Endometrium (tissue), 2 donors: ENCODE results near the gene NEB.

Source experiments
- FAIRE-seq: peaks from 2 replicates; lab custom pipeline; 2012; peaks lifted over from hg19 to GRCh38; lab: Jason Lieb, UNC
- donor health status: control.
- donor health status: control.

The NEB gene

DNA sequence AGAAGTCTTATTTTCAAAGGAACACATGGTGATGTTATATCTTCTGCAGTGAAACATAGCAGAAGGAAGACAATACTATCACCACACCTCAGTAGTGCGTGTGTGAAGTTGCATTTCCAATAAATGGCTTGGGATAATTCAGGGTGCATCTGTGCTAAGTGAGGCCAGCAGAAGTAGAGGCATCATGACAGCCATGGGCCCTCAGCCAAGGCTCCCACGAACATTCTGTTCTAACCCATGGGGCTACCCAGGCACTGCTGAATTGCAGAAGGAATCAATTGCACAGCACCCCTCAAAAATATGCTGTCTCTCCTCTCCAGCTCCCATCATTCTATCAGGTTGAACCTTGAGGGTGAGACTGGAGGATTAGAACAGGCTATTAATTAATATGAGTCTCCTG is 185.1 kb downstream of the NEB start:
- no peak for FAIRE-seq

GRCh38 chr2:151544449-151544848 is 189.8 kb downstream of the NEB start:
- no peak for FAIRE-seq

GRCh38 chr2:151543876-151544275 is 190.4 kb downstream of the NEB start:
- FAIRE-seq, result no peak

GRCh38 chr2:151534001-151534400 is 200.3 kb downstream of the NEB start:
- FAIRE-seq, result no peak

DNA sequence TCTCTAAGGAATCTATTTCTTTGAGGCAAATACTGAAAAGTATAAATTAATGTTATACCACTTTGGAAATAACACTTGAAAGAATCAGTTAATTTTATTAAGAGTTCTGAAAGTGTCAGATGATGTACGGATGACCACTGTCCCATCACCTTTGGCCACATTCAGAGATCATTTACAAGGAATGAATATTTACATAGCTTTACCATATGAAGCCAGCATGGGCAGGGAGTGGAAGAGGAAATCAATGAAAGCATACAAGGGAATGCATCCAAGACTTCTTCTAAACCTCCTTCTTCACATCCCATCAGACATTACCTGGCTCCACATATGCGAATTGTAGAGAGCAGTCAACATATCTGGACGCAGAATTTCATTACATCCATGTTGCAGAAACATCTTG is 201.1 kb downstream of the NEB start:
- FAIRE-seq, result no peak

DNA sequence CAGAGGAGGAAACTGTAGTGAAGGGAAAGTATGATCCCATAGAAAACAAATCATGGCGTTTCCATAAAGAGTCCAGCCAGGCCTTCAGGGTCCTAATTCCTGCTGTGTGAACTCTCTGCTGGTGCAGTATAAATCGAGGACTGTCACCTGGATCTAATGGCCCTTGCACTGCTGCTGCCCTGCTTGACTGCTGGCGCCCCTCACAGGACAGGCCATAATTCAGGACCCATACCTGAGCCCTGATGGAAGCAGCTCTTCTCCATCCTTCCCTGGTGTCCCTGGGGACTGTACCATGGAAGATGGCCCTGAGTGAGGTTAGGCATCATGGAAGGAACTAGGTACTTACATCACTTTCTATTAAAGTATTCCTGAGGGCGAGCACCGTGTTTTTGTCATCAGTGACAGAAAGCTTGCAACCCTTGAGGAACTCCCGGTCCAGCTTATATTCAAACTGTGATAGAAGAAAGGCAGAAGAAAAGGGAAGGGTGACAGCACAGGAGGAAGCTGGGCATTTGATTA is 207.6 kb downstream of the NEB start:
- FAIRE-seq, result no peak

DNA sequence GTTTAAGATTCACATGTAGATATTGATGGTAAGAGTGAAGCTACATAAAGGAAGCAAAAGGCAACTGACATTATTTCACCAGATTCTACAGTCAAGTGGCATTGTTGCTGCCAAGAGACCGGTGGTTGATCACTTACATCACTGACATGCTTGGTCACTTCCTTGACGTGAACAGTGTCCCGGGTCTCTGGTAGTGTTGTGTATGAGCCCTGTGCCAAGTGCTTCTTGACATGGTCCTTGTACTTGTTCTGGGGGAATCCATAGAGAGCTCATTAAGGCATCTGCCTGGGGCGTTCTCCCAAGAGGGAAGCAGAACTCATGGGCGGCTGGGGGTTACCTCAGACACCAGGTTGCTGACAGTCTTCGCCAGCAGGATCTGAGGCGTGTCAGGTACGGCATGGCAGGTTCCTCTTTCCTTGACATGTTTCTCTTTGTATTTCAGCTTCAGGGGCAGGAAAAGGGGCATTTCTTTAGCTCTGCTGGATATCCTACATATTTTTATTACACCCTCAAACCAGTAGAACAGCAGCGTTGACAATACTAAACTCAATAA is 208.4 kb downstream of the NEB start:
- FAIRE-seq, result no peak

- FAIRE-seq, result no peak
Measured at GRCh38 chr2:151523850-151524249, 210.4 kb downstream of the NEB start.

DNA sequence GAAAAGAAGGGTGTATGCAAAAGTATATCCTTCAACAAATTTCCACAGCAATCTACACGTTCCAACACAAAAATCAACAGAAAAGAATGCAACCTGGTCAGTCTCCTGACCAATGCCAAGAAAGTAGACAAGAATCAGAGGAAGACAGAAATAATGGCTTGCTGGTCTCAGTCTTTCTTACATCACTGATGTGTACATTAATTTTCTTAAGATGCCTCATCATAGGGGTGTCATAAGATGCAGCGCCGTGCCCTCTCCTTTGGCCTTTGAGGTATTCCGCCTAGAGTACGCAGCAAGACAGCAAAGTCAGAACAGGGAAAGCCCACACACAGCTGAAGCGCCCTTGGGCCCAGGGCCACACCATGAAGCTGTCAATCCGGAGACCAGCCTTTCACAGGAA is 211.7 kb downstream of the NEB start:
- FAIRE-seq, result no peak

DNA sequence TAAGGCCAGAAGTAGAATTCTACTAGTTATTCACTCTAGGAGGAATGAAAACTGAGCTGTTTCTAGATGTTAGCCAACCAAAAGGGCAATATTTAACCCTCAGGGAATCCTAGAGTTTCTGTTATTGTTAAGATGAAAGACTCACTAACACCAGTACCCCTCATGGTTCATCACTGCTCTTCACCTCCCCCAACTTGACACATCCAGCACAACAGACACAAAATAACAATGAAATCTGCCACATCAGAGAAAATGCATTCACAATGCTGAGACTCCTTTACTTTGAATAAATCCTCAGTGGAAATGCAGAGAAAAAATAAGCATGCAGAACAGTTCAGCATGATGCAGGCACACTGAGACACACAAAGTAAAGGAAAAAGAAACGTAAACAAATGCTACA is 213.3 kb downstream of the NEB start:
- FAIRE-seq, result no peak

GRCh38 chr2:151518802-151519201 is 215.5 kb downstream of the NEB start:
- no peak for FAIRE-seq

GRCh38 chr2:151508519-151508918 is 225.8 kb downstream of the NEB start:
- no peak for FAIRE-seq

- FAIRE-seq, result no peak
Measured at GRCh38 chr2:151506170-151506569, 228.1 kb downstream of the NEB start.

DNA sequence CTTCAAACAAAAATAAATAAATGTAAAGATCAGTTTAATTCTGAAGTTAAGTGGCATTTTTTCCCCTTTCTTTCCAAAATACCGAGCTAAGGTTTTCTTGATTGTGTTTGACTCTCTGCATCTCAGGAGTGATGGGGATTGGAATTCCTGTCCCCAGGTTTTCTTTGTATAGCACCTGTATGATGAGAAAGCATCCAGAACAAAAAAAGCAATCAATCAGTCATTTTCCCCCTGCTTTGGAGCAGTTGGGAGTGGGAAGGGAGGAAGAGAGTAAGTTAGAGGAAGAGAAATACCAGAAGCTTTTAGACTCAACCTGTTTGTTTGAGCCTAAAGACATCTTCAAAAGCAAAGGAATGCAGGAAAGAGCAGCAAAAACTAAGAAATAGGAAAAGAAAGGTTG is 236.1 kb downstream of the NEB start:
- no peak for FAIRE-seq

DNA sequence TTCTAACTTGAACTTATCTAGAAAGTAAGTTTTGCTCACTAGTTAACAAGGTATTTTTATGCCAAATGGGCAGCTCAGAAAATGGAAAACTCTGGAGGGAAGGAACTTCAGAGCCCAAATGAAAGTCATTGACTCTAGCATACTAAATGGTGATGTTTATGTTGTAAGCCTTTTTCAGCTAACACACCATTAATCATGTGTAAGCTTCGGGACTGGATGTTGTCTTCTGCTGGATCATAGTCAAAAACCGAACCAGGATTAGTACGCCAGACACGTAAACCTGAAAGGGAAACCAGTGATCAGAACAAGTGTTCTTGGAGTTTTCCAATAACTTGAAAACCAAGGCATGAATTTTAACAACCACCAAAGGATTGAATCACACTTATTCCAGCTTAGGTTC is 242.8 kb downstream of the NEB start:
- FAIRE-seq, result no peak

GRCh38 chr2:151490276-151490675 is 244.0 kb downstream of the NEB start:
- FAIRE-seq, result no peak

GRCh38 chr2:151486053-151486452 is 248.2 kb downstream of the NEB start:
- no peak for FAIRE-seq

DNA sequence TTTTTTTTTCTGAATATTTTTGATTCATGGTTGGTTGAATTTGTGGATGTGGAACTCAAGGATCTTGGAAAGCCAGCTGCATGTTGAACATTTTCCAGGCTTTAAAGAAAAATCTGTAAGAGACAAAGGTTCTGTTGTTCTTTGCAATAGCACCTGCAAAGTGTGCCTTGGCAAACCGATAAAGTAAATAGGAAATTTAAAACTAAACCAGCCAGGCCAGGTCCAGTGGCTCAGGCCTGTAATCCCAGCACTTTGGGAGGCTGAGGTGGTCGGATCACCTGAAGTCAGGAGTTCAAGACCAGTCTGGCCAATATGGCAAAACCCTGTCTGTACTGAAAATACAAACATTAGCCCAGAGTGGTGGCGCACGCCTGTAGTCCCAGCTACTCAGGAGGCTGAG is 250.2 kb downstream of the NEB start:
- FAIRE-seq, result no peak

DNA sequence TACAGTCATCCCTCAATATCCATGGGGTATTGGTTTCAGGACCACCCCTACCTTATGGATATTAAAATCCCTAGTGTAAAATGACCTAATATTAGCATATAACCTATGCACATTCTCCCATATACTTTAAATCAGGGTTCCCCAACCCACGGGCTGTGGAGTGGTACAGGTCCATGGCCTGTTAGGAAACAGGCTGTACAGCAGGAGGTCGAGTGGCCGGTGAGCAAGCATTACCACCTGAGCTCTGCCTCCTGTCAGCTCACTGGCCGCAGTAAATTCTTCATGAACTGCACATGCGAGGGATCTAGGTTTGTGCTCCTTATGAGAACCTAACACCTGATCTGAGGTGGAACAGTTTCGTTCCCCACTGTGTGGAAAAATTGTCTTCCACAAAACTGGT is 250.7 kb downstream of the NEB start:
- no peak for FAIRE-seq

DNA sequence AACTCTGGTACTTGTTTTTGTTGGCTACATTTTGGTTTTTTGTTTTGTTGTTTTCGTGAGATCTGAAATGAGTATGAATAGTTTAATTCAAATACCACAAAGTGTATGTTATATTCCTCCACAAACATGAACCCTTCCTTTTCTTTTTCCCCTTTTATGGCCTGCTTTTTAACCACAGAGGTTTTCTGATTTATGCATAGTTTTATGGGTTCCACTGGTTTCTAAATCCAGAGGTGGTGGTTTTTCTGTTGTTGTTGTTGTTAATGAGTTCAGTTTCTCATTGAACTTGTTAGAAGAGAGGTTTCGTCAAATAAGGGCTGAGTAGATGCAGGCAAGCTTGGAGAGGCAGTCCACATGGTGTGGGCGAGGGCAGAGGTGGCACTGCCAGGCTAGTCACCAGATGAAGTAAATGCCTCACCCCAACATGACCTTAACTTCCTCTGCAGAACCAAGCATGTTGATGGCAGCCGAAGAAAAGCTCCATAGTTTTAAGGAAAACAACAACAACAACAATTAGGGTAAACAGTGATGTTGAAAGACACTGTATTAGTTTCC is 252.0 kb downstream of the NEB start:
- FAIRE-seq, result no peak

DNA sequence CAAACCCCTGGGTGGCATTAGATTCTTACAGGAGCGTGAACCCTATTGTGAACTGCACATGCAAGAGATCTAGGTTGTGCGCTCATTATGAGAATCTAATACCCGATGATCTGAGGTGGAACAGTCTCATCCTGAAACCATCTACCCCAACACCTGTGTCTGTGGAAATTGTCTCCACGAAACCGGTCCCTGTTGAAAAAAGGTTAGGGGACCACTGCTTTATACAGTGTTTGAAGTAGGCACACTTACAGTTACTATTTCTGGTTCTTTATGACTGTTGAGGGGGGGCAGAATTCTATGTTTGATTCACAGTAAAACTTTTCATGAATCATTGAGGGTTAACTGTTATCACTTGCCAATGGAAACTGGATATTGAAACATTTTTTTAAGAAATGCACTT is 252.5 kb downstream of the NEB start:
- no peak for FAIRE-seq

DNA sequence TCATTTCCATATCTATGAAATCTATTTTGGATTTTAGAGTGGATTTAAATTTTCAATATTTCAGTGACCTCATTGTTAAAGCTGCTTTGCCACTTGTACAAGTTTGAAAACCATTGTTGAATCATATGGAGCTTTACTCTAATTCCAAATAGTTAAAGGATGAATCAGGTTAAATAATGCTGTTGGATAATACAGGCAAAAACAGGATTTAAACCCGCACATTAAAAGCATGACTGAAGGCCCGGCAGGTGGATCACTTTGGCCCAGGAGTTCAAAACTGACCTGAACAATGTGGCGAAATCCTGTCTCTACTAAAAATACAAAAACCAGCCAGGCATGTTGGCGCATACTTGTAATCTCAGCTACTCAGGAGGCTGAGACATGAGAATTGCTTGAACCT is 256.3 kb downstream of the NEB start:
- FAIRE-seq, result no peak

GRCh38 chr2:151476287-151476686 is 258.0 kb downstream of the NEB start:
- FAIRE-seq, result no peak

DNA sequence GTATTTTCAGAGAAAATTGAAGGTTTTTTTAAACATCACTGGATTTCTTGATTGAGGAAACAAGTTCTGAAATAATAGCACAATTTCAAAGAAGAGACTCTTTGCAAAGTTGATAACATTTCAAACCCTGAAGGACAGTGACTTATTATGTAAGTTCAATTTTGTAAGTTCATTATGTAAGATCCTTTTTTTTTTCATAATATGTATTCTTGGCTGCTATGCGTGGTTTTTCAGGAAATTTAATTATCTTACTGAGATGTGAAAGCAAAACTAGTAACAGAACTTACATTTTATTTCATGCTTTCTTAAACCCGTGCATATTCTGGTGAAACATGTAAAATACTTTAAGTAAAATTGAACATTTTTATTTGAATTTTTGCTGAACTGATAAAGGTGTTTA is 259.2 kb downstream of the NEB start:
- no peak for FAIRE-seq

DNA sequence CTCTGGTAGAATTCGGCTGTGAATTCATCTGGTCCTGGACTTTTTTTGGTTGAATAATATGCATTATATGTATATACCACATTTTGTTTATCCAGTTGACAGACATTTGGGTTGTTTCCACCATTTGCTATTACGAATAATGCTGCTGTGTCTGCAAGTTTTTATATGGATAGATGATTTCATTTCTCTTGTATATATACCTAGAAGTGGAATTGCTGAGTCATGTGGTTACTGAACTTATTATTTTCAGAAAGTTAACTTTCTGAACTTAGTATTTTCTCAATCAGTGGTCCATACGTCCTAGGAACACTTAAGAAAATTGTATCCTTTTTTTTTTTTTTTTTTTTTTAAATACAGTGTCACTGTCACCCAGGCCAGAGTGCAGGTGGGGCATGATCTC is 261.3 kb downstream of the NEB start:
- FAIRE-seq, result no peak
